ENCODE data around the gene CXCL16. TPM values are rescaled to one million over a fixed set of nuclear protein-coding genes. Genes with fewer than 3 reads are reported as not detected.

Gene CXCL16
- total and polyA plus RNA-seq, 10 of the 15 experiments (the other 5 are each of a cell fraction or from before 2014, with no cell fraction given), result 0.15 to 2.2 (median 0.65) TPM

DNA sequence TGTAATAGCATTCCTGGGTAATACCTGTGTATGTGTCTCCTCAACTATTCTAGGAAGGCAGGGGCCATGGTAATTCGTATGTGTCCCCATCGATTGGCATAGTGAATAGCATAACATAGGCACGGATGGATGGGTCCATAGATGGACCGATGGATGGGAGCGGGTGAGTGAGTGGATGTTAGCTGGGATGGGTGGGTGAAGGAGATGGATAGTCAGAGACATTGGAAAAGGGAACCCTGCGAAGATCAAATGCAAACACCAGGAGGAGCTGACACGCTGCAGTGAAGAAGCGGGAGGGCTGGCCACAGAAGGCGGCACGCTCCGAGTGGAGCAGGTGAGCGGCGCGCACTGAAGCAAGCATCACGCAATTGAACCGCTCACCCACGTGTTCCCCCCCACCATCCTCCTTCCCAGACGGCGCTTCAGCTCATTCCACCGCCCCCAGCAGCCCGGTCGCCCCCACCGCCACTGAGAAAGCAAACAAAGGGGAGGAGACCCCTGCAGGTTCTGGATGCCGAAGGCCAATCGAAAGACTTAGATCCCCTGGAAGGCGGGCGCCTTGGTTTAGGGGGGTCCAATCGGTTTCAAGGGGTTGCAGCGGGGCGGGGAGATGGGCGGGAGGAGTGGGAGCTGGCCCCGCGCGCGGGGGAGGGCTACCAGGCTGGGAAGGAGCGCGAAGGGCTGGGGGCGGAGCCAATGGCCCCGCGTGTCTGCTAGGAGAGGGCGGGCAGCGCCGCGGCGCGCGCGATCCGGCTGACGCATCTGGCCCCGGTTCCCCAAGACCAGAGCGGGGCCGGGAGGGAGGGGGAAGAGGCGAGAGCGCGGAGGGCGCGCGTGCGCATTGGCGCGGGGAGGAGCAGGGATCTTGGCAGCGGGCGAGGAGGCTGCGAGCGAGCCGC lies 29.7 kb downstream of the CXCL16 start, which contains the start of gene ARRB2 (continued):
- TF ChIP-seq PAX5 (IDR thresholded peaks at IDR 0.05; ENCODE audit: borderline replicate concordance, low read depth, low read length) (0 out of 2 replicates have a peak, but pooled peaks have one; percentile 25), SMC3 (IDR thresholded peaks at IDR 0.05; ENCODE audit: borderline replicate concordance, low read length) (peak; percentile 82), IKZF2 (IDR thresholded peaks at IDR 0.05) (peak; percentile 82 to 89), MXI1 (IDR thresholded peaks at IDR 0.05; ENCODE audit: low read depth, low read length) (peak; percentile 70), STAT3 (IDR thresholded peaks at IDR 0.05; ENCODE audit: low read depth, low read length) (no peak), TBL1XR1 (IDR thresholded peaks at IDR 0.05; ENCODE audit: low read depth, low read length) (no peak), RCOR1 (conservative IDR thresholded peaks at IDR 0.05; ENCODE audit: low read depth, low read length) (no peak), RELA (IDR thresholded peaks at IDR 0.05; ENCODE audit: borderline replicate concordance, partially characterized antibody) (no peak), FOXK2 (IDR thresholded peaks at IDR 0.05) (no peak), STAT1 (conservative IDR thresholded peaks at IDR 0.05) (no peak), FOS (IDR thresholded peaks at IDR 0.05; ENCODE audit: borderline replicate concordance, extremely low read depth, insufficient read length) (peak; percentile 26), ZBED1 (IDR thresholded peaks at IDR 0.05; ENCODE audit: borderline replicate concordance) (no peak), HCFC1 (IDR thresholded peaks at IDR 0.05; ENCODE audit: low read length) (no peak; the same call in 1 of the 2 replicates)
- TF ChIP-seq, protein P1, sequence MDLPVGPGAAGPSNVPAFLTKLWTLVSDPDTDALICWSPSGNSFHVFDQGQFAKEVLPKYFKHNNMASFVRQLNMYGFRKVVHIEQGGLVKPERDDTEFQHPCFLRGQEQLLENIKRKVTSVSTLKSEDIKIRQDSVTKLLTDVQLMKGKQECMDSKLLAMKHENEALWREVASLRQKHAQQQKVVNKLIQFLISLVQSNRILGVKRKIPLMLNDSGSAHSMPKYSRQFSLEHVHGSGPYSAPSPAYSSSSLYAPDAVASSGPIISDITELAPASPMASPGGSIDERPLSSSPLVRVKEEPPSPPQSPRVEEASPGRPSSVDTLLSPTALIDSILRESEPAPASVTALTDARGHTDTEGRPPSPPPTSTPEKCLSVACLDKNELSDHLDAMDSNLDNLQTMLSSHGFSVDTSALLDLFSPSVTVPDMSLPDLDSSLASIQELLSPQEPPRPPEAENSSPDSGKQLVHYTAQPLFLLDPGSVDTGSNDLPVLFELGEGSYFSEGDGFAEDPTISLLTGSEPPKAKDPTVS (IDR thresholded peaks at IDR 0.05; ENCODE audit: low read depth, low read length), result no peak
- TF ChIP-seq, protein P2, sequence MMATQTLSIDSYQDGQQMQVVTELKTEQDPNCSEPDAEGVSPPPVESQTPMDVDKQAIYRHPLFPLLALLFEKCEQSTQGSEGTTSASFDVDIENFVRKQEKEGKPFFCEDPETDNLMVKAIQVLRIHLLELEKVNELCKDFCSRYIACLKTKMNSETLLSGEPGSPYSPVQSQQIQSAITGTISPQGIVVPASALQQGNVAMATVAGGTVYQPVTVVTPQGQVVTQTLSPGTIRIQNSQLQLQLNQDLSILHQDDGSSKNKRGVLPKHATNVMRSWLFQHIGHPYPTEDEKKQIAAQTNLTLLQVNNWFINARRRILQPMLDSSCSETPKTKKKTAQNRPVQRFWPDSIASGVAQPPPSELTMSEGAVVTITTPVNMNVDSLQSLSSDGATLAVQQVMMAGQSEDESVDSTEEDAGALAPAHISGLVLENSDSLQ (IDR thresholded peaks at IDR 0.05), result peak; percentile 57
- TF ChIP-seq, protein P3, sequence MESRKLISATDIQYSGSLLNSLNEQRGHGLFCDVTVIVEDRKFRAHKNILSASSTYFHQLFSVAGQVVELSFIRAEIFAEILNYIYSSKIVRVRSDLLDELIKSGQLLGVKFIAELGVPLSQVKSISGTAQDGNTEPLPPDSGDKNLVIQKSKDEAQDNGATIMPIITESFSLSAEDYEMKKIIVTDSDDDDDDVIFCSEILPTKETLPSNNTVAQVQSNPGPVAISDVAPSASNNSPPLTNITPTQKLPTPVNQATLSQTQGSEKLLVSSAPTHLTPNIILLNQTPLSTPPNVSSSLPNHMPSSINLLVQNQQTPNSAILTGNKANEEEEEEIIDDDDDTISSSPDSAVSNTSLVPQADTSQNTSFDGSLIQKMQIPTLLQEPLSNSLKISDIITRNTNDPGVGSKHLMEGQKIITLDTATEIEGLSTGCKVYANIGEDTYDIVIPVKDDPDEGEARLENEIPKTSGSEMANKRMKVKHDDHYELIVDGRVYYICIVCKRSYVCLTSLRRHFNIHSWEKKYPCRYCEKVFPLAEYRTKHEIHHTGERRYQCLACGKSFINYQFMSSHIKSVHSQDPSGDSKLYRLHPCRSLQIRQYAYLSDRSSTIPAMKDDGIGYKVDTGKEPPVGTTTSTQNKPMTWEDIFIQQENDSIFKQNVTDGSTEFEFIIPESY (IDR thresholded peaks at IDR 0.05), result no peak
- TF ChIP-seq, protein P4, sequence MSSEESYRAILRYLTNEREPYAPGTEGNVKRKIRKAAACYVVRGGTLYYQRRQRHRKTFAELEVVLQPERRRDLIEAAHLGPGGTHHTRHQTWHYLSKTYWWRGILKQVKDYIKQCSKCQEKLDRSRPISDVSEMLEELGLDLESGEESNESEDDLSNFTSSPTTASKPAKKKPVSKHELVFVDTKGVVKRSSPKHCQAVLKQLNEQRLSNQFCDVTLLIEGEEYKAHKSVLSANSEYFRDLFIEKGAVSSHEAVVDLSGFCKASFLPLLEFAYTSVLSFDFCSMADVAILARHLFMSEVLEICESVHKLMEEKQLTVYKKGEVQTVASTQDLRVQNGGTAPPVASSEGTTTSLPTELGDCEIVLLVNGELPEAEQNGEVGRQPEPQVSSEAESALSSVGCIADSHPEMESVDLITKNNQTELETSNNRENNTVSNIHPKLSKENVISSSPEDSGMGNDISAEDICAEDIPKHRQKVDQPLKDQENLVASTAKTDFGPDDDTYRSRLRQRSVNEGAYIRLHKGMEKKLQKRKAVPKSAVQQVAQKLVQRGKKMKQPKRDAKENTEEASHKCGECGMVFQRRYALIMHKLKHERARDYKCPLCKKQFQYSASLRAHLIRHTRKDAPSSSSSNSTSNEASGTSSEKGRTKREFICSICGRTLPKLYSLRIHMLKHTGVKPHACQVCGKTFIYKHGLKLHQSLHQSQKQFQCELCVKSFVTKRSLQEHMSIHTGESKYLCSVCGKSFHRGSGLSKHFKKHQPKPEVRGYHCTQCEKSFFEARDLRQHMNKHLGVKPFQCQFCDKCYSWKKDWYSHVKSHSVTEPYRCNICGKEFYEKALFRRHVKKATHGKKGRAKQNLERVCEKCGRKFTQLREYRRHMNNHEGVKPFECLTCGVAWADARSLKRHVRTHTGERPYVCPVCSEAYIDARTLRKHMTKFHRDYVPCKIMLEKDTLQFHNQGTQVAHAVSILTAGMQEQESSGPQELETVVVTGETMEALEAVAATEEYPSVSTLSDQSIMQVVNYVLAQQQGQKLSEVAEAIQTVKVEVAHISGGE (CRISPR knock-in tag; IDR thresholded peaks at IDR 0.05), result no peak
- TF ChIP-seq, protein P5, sequence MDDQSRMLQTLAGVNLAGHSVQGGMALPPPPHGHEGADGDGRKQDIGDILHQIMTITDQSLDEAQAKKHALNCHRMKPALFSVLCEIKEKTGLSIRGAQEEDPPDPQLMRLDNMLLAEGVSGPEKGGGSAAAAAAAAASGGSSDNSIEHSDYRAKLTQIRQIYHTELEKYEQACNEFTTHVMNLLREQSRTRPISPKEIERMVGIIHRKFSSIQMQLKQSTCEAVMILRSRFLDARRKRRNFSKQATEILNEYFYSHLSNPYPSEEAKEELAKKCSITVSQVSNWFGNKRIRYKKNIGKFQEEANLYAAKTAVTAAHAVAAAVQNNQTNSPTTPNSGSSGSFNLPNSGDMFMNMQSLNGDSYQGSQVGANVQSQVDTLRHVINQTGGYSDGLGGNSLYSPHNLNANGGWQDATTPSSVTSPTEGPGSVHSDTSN (IDR thresholded peaks at IDR 0.05; ENCODE audit: insufficient replicate concordance, low read depth, low read length), result no peak
- TF ChIP-seq, protein P6, sequence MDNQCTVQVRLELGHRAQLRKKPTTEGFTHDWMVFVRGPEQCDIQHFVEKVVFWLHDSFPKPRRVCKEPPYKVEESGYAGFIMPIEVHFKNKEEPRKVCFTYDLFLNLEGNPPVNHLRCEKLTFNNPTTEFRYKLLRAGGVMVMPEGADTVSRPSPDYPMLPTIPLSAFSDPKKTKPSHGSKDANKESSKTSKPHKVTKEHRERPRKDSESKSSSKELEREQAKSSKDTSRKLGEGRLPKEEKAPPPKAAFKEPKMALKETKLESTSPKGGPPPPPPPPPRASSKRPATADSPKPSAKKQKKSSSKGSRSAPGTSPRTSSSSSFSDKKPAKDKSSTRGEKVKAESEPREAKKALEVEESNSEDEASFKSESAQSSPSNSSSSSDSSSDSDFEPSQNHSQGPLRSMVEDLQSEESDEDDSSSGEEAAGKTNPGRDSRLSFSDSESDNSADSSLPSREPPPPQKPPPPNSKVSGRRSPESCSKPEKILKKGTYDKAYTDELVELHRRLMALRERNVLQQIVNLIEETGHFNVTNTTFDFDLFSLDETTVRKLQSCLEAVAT (IDR thresholded peaks at IDR 0.05), result no peak

All from GM12878 (cell line).